H9 (cell line): ENCODE results near the gene NRN1. TPM values are rescaled to one million over a fixed set of nuclear protein-coding genes. Genes with fewer than 3 reads are reported as not detected.

ENCODE experiments used
- DNase-seq: peaks from one replicate; pipeline ENCODE4 v3.0.0-alpha.2; 2017
- H2AFZ ChIP-seq: one replicate; pipeline ENCODE4 v1.6.1; 2013; ENCODE audit warnings: mild to moderate bottlenecking, low read length, control low read depth, moderate library complexity
- H2AK5ac ChIP-seq: 2 replicates; pipeline ENCODE4 v1.6.1; 2013; ENCODE audit warnings: low read length, control low read depth, mixed read lengths; ENCODE audit not compliant: insufficient read length
- H2BK120ac ChIP-seq: one replicate; pipeline ENCODE4 v1.6.1; 2013; ENCODE audit warnings: low read depth, mild to moderate bottlenecking, low read length, control low read depth, inconsistent platforms; ENCODE audit not compliant: poor library complexity, severe bottlenecking
- H2BK12ac ChIP-seq: 2 replicates; pipeline ENCODE4 v1.6.1; 2013; ENCODE audit warnings: low read length, control low read depth, mixed read lengths, low read depth; ENCODE audit not compliant: insufficient read length
- H2BK15ac ChIP-seq: 2 replicates; pipeline ENCODE4 v1.6.1; 2013; ENCODE audit warnings: low read depth, low read length, control low read depth
- H2BK20ac ChIP-seq: one replicate; pipeline ENCODE4 v1.6.1; 2013; ENCODE audit warnings: low read depth, mild to moderate bottlenecking, low read length, control low read depth, inconsistent platforms; ENCODE audit not compliant: poor library complexity, severe bottlenecking
- H2BK5ac ChIP-seq: 2 replicates; pipeline ENCODE4 v1.6.1; 2013; ENCODE audit warnings: low read length, control low read depth, mixed read lengths; ENCODE audit not compliant: insufficient read length
- H3K14ac ChIP-seq: 2 replicates; pipeline ENCODE4 v1.6.1; 2013; ENCODE audit warnings: low read length, control low read depth; ENCODE audit not compliant: insufficient read depth
- H3K18ac ChIP-seq: 2 replicates; pipeline ENCODE4 v1.6.1; 2013; ENCODE audit warnings: low read depth, mild to moderate bottlenecking, mixed read lengths, low read length, control low read depth; ENCODE audit not compliant: insufficient read length
- H3K23ac ChIP-seq: 2 replicates; pipeline ENCODE4 v1.6.1; 2013; ENCODE audit warnings: low read length, control low read depth, mixed read lengths, low read depth; ENCODE audit not compliant: insufficient read length
- H3K23me2 ChIP-seq: 2 replicates; pipeline ENCODE4 v1.6.1; 2013; ENCODE audit warnings: low read depth, mild to moderate bottlenecking, mixed read lengths, low read length, control low read depth; ENCODE audit not compliant: insufficient read length, poor library complexity, severe bottlenecking
- H3K27ac ChIP-seq: 2 replicates; pipeline ENCODE4 v1.5.1; 2013; ENCODE audit warnings: low read length, control low read depth, mixed read lengths, low read depth; ENCODE audit not compliant: insufficient read length
- H3K27me3 ChIP-seq: 2 replicates; pipeline ENCODE4 v1.6.1; 2013; ENCODE audit warnings: low read length, control low read depth, inconsistent platforms; ENCODE audit not compliant: insufficient read depth
- H3K4ac ChIP-seq: 2 replicates; pipeline ENCODE4 v1.6.1; 2013; ENCODE audit warnings: low read depth, mild to moderate bottlenecking, control low read depth, inconsistent platforms, low read length, moderate library complexity
- H3K4me1 ChIP-seq: 2 replicates; pipeline ENCODE4 v1.6.1; 2013; ENCODE audit warnings: low read length, control low read depth, inconsistent platforms; ENCODE audit not compliant: insufficient read depth
- H3K4me2 ChIP-seq: 2 replicates; pipeline ENCODE4 v1.6.1; 2013; ENCODE audit warnings: low read length, control low read depth, mixed read lengths; ENCODE audit not compliant: insufficient read length, insufficient read depth
- H3K56ac ChIP-seq: 2 replicates; pipeline ENCODE4 v1.6.1; 2013; ENCODE audit warnings: low read depth, mild to moderate bottlenecking, mixed read lengths, low read length, control low read depth; ENCODE audit not compliant: insufficient read length
- H3K79me1 ChIP-seq: 2 replicates; pipeline ENCODE4 v1.6.1; 2013; ENCODE audit warnings: low read depth, mild to moderate bottlenecking, moderate library complexity, low read length, control low read depth, inconsistent platforms; ENCODE audit not compliant: insufficient read depth, poor library complexity, severe bottlenecking
- H3K79me2 ChIP-seq: 2 replicates; pipeline ENCODE4 v1.6.1; 2013; ENCODE audit warnings: low read length, control low read depth, inconsistent platforms; ENCODE audit not compliant: insufficient read depth
- H3K9ac ChIP-seq: 2 replicates; pipeline ENCODE4 v1.6.1; 2013; ENCODE audit warnings: low read length, control low read depth, mixed read lengths; ENCODE audit not compliant: insufficient read length; ENCODE audit errors: extremely low read depth
- H3K9me3 ChIP-seq: one replicate; pipeline ENCODE4 v1.6.1; 2013; ENCODE audit warnings: low read depth, low read length, inconsistent platforms; ENCODE audit not compliant: control insufficient read depth
- H3T11ph ChIP-seq: one replicate; pipeline ENCODE4 v1.6.1; 2013; ENCODE audit warnings: mild to moderate bottlenecking, low read length, control low read depth, inconsistent platforms
- H4K20me1 ChIP-seq: one replicate; pipeline ENCODE4 v1.6.1; 2013; ENCODE audit not compliant: control insufficient read depth, insufficient read length, insufficient read depth
- H4K5ac ChIP-seq: 2 replicates; pipeline ENCODE4 v1.6.1; 2013; ENCODE audit warnings: low read depth, mild to moderate bottlenecking, mixed read lengths, low read length, control low read depth; ENCODE audit not compliant: insufficient read length
- H4K8ac ChIP-seq: replicated peaks from 2 replicates; pipeline ENCODE4 v1.6.1; 2013; ENCODE audit warnings: low read length, control low read depth, mixed read lengths, low read depth; ENCODE audit not compliant: insufficient read length
- H4K91ac ChIP-seq: 2 replicates; pipeline ENCODE4 v1.6.1; 2013; ENCODE audit warnings: low read depth, mild to moderate bottlenecking, moderate library complexity, mixed read lengths, low read length, control low read depth; ENCODE audit not compliant: insufficient read length
- H3K27ac Mint-ChIP-seq, 3 experiments: 2 replicates in 2 of 3; 3 replicates in 1 of 3; pipeline ENCODE4 v1.8.0; 2020 to 2021; ENCODE audit warnings: mixed read lengths in 3 of 3, mild to moderate bottlenecking in 1 of 3, moderate library complexity in 1 of 3
- H3K27me3 Mint-ChIP-seq: 2 replicates; pipeline ENCODE4 v1.8.0; 2021; ENCODE audit warnings: low read depth, mild to moderate bottlenecking, moderate library complexity, mixed read lengths
- H3K36me3 Mint-ChIP-seq, 3 experiments: 2 replicates in 2 of 3; 3 replicates in 1 of 3; pipeline ENCODE4 v1.8.0; 2020 to 2021; ENCODE audit warnings: low read depth in 3 of 3, mixed read lengths in 3 of 3; ENCODE audit not compliant: insufficient read depth in 1 of 3
- H3K4me1 Mint-ChIP-seq, 2 experiments: 2 replicates each; pipeline ENCODE4 v1.8.0; 2020; ENCODE audit warnings: mixed read lengths in 2 of 2
- H3K4me3 Mint-ChIP-seq, 2 experiments: 2 replicates in 1 of 2; 3 replicates in 1 of 2; pipeline ENCODE4 v1.8.0; 2020 to 2021; ENCODE audit warnings: mild to moderate bottlenecking in 2 of 2, mixed read lengths in 2 of 2, moderate library complexity in 1 of 2
- H3K9me3 Mint-ChIP-seq, 2 experiments: 2 replicates in 1 of 2; 3 replicates in 1 of 2; pipeline ENCODE4 v1.8.0; 2020; ENCODE audit warnings: mild to moderate bottlenecking in 2 of 2, mixed read lengths in 2 of 2, moderate library complexity in 1 of 2
- WGBS: extraction: QIAGEN DNeasy Blood & Tissue Kit; methylation state at CpG from one replicate; pipeline ENCODE4 v1.1.7; 2013; ENCODE audit warnings: missing lambda C conversion rate, low lambda C conversion rate, mixed read lengths; ENCODE audit not compliant: insufficient read length; ENCODE audit errors: extremely low coverage; 5-methylcytosine and 5-hydroxymethylcytosine counted together
- total RNA-seq: library from RNA; stranded (reverse); gene quantifications from 2 replicates; pipeline ENCODE4 v1.2.1, GENCODE V29; 2021
- TF ChIP-seq, protein P1 (sequence below): fragments of 200-600 bp; sonication (generic); conservative IDR thresholded peaks from 3 replicates; pipeline ENCODE4 v1.8.0; 2021; ENCODE audit warnings: antibody characterized with exemption, mild to moderate bottlenecking

NRN1 gene
- total RNA-seq, 1 experiment from 2014 or later, result not detected

DNA sequence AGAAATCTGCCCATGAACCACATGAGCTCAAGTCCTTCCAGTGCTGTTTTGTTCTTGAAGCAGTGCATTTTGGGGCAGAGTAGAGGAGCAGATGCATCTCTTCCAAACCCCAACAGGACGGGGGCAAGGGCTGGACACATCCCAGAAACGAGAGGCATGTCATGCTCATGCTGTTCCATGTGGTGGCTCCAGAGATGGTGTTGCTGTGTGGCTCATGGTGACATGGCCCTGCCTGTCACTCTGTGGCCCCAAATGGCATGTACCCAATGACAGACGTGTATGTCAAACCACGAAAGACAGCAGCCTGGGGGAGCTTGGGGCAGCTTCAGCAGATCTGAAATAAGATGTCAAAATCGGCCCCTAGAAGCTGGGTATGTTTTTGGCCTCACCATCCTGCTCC, 46.3 kb downstream of the NRN1 start:
- no peak overlapping the region for H3K23ac ChIP-seq
- peak overlapping the region in 1 of 3 experiments; percentile 72; a peak in 1 of 7 replicates for H3K27ac Mint-ChIP-seq
- no CpG with 5 or more reads among the region's 5 CpGs for WGBS
- H3K9me3 ChIP-seq, result no peaks in the 10 kb centered on the region
- DNase-seq, result no peak
- H3K4me2 ChIP-seq, result no peak overlapping the region
- H4K5ac ChIP-seq, result no peak overlapping the region
- TF ChIP-seq, protein P1, sequence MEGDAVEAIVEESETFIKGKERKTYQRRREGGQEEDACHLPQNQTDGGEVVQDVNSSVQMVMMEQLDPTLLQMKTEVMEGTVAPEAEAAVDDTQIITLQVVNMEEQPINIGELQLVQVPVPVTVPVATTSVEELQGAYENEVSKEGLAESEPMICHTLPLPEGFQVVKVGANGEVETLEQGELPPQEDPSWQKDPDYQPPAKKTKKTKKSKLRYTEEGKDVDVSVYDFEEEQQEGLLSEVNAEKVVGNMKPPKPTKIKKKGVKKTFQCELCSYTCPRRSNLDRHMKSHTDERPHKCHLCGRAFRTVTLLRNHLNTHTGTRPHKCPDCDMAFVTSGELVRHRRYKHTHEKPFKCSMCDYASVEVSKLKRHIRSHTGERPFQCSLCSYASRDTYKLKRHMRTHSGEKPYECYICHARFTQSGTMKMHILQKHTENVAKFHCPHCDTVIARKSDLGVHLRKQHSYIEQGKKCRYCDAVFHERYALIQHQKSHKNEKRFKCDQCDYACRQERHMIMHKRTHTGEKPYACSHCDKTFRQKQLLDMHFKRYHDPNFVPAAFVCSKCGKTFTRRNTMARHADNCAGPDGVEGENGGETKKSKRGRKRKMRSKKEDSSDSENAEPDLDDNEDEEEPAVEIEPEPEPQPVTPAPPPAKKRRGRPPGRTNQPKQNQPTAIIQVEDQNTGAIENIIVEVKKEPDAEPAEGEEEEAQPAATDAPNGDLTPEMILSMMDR, result no peak
- no peaks in the 10 kb centered on the region for H3K27me3 ChIP-seq
- no peaks in the 10 kb centered on the region for H3K23me2 ChIP-seq
- H4K91ac ChIP-seq, result no peak overlapping the region
- no peaks in the 10 kb centered on the region for H4K20me1 ChIP-seq
- H3K27me3 Mint-ChIP-seq, result peaks cover 13% of the 10 kb centered on the region
- H3K36me3 Mint-ChIP-seq, result no peaks in the 10 kb centered on the region
- H2BK15ac ChIP-seq, result no peak overlapping the region
- no peak overlapping the region for H3K56ac ChIP-seq
- H2BK5ac ChIP-seq, result no peak overlapping the region
- H3K27ac ChIP-seq, result no peak overlapping the region
- no peaks in the 10 kb centered on the region for H3K79me1 ChIP-seq
- no peak overlapping the region for H2BK20ac ChIP-seq
- H3K18ac ChIP-seq, result no peak overlapping the region
- no peak overlapping the region for H4K8ac ChIP-seq
- H2BK12ac ChIP-seq, result no peak overlapping the region
- no peaks in the 10 kb centered on the region for H3K79me2 ChIP-seq
- peaks cover 0 to 4% of the 10 kb centered on the region in 2 experiments; a peak in 1 of 5 replicates for H3K9me3 Mint-ChIP-seq
- H2AFZ ChIP-seq, result no peak overlapping the region
- peaks cover 6 to 16% of the 10 kb centered on the region in 2 experiments for H3K4me1 Mint-ChIP-seq
- H3T11ph ChIP-seq, result no peak overlapping the region
- no peak overlapping the region for H3K4me3 Mint-ChIP-seq
- H3K4ac ChIP-seq, result no peak overlapping the region
- no peak overlapping the region for H2AK5ac ChIP-seq
- H3K14ac ChIP-seq, result no peak overlapping the region; the same call in 1 of the 2 replicates
- no peaks in the 10 kb centered on the region for H3K4me1 ChIP-seq
- H3K9ac ChIP-seq, result no peak overlapping the region
- H2BK120ac ChIP-seq, result no peak overlapping the region
